Measurements from ENCODE around the gene ATP2A3. TPM values are rescaled to one million over a fixed set of nuclear protein-coding genes. Genes with fewer than 3 reads are reported as not detected.

The ATP2A3 gene
- total RNA-seq, 1 experiment from 2014 or later = 13.3 TPM

DNA sequence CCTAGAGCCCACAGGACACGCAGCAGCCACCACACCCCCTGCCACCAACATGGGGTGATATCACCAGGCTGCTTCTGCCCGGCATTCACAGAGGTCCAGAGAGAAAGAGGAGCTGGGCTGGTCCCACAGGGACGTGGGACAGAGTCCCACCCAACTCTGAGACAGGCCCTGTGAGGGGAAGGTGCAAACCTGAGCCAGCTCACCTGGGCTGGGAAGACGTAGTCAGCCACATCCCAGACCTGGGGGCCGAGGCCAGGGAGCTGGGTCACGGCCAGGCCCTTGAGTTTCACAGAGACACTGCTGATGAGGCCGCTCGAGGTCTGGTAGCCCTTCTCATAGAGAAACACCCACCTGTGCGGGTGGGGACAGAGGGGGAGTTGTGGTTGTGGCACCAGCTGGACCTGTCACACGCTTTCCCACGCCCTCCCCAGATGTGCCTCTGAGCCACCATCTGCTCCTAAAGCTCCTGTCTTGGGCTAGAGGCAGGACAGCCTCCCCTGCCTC lies 59.2 kb downstream of the ATP2A3 start:
- H3K4me3 Mint-ChIP-seq = no peak overlapping the region; a peak in 1 of 5 replicates
- H3K36me3 Mint-ChIP-seq (ENCODE audit: insufficient read depth in 1 of 3, low read depth in 3 of 3) = no peaks in the 10 kb centered on the region
- H3K23ac ChIP-seq (ENCODE audit: insufficient read length, low read depth, low read length) = no peak overlapping the region
- H2BK120ac ChIP-seq (ENCODE audit: low read depth, low read length, poor library complexity, severe bottlenecking) = no peak overlapping the region
- WGBS (ENCODE audit: extremely low coverage, insufficient read length, low lambda C conversion rate) = no CpG with 5 or more reads among the region's 11 CpGs
- no peak for DNase-seq
- TF ChIP-seq, protein P1, sequence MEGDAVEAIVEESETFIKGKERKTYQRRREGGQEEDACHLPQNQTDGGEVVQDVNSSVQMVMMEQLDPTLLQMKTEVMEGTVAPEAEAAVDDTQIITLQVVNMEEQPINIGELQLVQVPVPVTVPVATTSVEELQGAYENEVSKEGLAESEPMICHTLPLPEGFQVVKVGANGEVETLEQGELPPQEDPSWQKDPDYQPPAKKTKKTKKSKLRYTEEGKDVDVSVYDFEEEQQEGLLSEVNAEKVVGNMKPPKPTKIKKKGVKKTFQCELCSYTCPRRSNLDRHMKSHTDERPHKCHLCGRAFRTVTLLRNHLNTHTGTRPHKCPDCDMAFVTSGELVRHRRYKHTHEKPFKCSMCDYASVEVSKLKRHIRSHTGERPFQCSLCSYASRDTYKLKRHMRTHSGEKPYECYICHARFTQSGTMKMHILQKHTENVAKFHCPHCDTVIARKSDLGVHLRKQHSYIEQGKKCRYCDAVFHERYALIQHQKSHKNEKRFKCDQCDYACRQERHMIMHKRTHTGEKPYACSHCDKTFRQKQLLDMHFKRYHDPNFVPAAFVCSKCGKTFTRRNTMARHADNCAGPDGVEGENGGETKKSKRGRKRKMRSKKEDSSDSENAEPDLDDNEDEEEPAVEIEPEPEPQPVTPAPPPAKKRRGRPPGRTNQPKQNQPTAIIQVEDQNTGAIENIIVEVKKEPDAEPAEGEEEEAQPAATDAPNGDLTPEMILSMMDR (conservative IDR thresholded peaks at IDR 0.05) = no peak
- no peak overlapping the region for H2AFZ ChIP-seq (ENCODE audit: low read length)
- H3K27ac ChIP-seq (ENCODE audit: insufficient read length, low read depth, low read length) = no peak overlapping the region
- no peak overlapping the region for H3K18ac ChIP-seq (ENCODE audit: insufficient read length, low read depth, low read length)
- H3K4me1 Mint-ChIP-seq = peaks cover 15 to 18% of the 10 kb centered on the region in 2 experiments
- H3K27me3 ChIP-seq (ENCODE audit: insufficient read depth, low read length) = no peaks in the 10 kb centered on the region
- peak overlapping the region in 1 of 3 experiments; percentile 35; a peak in 1 of 7 replicates for H3K27ac Mint-ChIP-seq
- H3K9me3 Mint-ChIP-seq = no peaks in the 10 kb centered on the region
- H4K91ac ChIP-seq (ENCODE audit: insufficient read length, low read depth, low read length) = no peak overlapping the region
- no peak overlapping the region for H2BK15ac ChIP-seq (ENCODE audit: low read depth, low read length)
- H3K4me2 ChIP-seq (ENCODE audit: insufficient read depth, insufficient read length, low read length) = no peak overlapping the region
- no peak overlapping the region for H3K56ac ChIP-seq (ENCODE audit: insufficient read length, low read depth, low read length)
- peaks cover 2% of the 10 kb centered on the region; the same call in 1 of the 2 replicates for H3K27me3 Mint-ChIP-seq (ENCODE audit: low read depth)
- no peak overlapping the region for H3K4ac ChIP-seq (ENCODE audit: low read depth, low read length)
- H2BK5ac ChIP-seq (ENCODE audit: insufficient read length, low read length) = no peak overlapping the region
- no peak overlapping the region for H4K5ac ChIP-seq (ENCODE audit: insufficient read length, low read depth, low read length)
- no peak overlapping the region for H2BK20ac ChIP-seq (ENCODE audit: low read depth, low read length, poor library complexity, severe bottlenecking)
- no peak overlapping the region for H3T11ph ChIP-seq (ENCODE audit: low read length)
- no peaks in the 10 kb centered on the region for H4K20me1 ChIP-seq (ENCODE audit: control insufficient read depth, insufficient read depth, insufficient read length)
- H3K79me1 ChIP-seq (ENCODE audit: insufficient read depth, low read depth, low read length, poor library complexity, severe bottlenecking) = no peaks in the 10 kb centered on the region
- H3K4me1 ChIP-seq (ENCODE audit: insufficient read depth, low read length) = no peaks in the 10 kb centered on the region; the same call in 1 of the 2 replicates
- no peaks in the 10 kb centered on the region for H3K9me3 ChIP-seq (ENCODE audit: control insufficient read depth, low read depth, low read length)
- no peaks in the 10 kb centered on the region for H3K79me2 ChIP-seq (ENCODE audit: insufficient read depth, low read length)
- H4K8ac ChIP-seq (replicated peaks; ENCODE audit: insufficient read length, low read depth, low read length) = no peak overlapping the region
- no peak overlapping the region for H2BK12ac ChIP-seq (ENCODE audit: insufficient read length, low read depth, low read length)
- no peak overlapping the region for H3K14ac ChIP-seq (ENCODE audit: insufficient read depth, low read length)
- no peak overlapping the region for H2AK5ac ChIP-seq (ENCODE audit: insufficient read length, low read length)
- no peaks in the 10 kb centered on the region for H3K23me2 ChIP-seq (ENCODE audit: insufficient read length, low read depth, low read length, poor library complexity, severe bottlenecking)
- H3K9ac ChIP-seq (ENCODE audit: extremely low read depth, insufficient read length, low read length) = no peak overlapping the region

Measured in H9 (cell line).